K562 (cell line): ENCODE results near the gene KCNJ4. TPM values are rescaled to one million over a fixed set of nuclear protein-coding genes. Genes with fewer than 3 reads are reported as not detected.

Experiments used
- ATAC-seq: fragments of 200-7000 bp; cut with Tn5 transposase; 3 replicates; pipeline ENCODE4 v1.9.1; 2020; ENCODE audit warnings: moderate library complexity
- BruUV-seq: library from RNA; stranded (reverse); fragments of 400-500 nt; replicated peaks from 2 replicates; lab custom pipeline; 2021; lab: Mats Ljungman, UMichigan
- CTCF ChIA-PET: fragments of 300-600 bp; formaldehyde crosslinking; extraction: SDS; loops from one replicate; lab custom pipeline; 2021; ENCODE audit warnings: low intra/inter-chr PET ratio; lab: Yijun Ruan, JAX
- POLR2A ChIA-PET: fragments of 300-600, 350-650 bp; sonication (Branson Sonifier 250); formaldehyde crosslinking; extraction: SDS; loops from one replicate; lab custom pipeline; 2021; ENCODE audit warnings: antibody characterized with exemption, inconsistent platforms; lab: Yijun Ruan, JAX
- DNase-seq, 4 experiments: peaks; one replicate each; pipeline versions ENCODE4 v3.0.0 to v3.0.0-alpha.2; 2011 to 2018; ENCODE audit warnings: low spot score in 3 of 4, mixed read lengths in 3 of 4; ENCODE audit errors: extremely low read depth in 1 of 4
- FAIRE-seq: peaks from 2 replicates; lab custom pipeline; 2011; peaks lifted over from hg19 to GRCh38; lab: Jason Lieb, UNC
- H2AFZ ChIP-seq: 2 replicates; pipeline ENCODE4 v1.6.0; 2011; ENCODE audit warnings: low read depth, low read length, control low read depth, inconsistent platforms
- H3K27ac ChIP-seq: fragments of 200-600 bp; 3 replicates; pipeline ENCODE4 v1.8.0; 2011; ENCODE audit warnings: low read depth, mild to moderate bottlenecking, control low read depth, inconsistent platforms, low read length, moderate library complexity, mixed read lengths; ENCODE audit errors: extremely low read depth
- H3K27me3 ChIP-seq, 2 experiments: fragments of 300-600 bp in 1 of 2; 2 replicates in 1 of 2; 3 replicates in 1 of 2; pipeline versions ENCODE4 v1.6.0 to v1.8.0; 2011; ENCODE audit warnings: inconsistent platforms in 2 of 2, low read length in 2 of 2, mild to moderate bottlenecking in 1 of 2, mixed read lengths in 1 of 2, moderate library complexity in 1 of 2; ENCODE audit not compliant: control insufficient read depth in 2 of 2, insufficient read depth in 2 of 2
- H3K36me3 ChIP-seq: fragments of 300-600 bp; 3 replicates; pipeline ENCODE4 v1.8.0; 2011; ENCODE audit warnings: mild to moderate bottlenecking, low read length, inconsistent platforms; ENCODE audit not compliant: control insufficient read depth, insufficient read depth
- H3K4me1 ChIP-seq, 2 experiments: fragments of 200-600 bp in 1 of 2; replicated peaks in 1 of 2; 2 replicates in 1 of 2; 3 replicates in 1 of 2; pipeline versions ENCODE4 v1.5.1 to v1.8.0; 2011; ENCODE audit warnings: inconsistent platforms in 2 of 2, low read length in 2 of 2, mild to moderate bottlenecking in 1 of 2, mixed read lengths in 1 of 2, moderate library complexity in 1 of 2; ENCODE audit not compliant: control insufficient read depth in 2 of 2, insufficient read depth in 2 of 2
- H3K4me2 ChIP-seq: 2 replicates; pipeline ENCODE4 v1.6.1; 2011; ENCODE audit warnings: low read length, control low read depth, inconsistent platforms, mixed read lengths; ENCODE audit not compliant: insufficient read depth
- H3K4me3 ChIP-seq: fragments of 200-600 bp; sonication (generic), shearing (Covaris generic); 2 replicates; pipeline ENCODE4 v1.5.1; 2016; ENCODE audit warnings: control low read depth, inconsistent platforms
- H3K79me2 ChIP-seq: fragments of 200-600 bp; 3 replicates; pipeline ENCODE4 v1.8.0; 2011; ENCODE audit warnings: low read length, inconsistent platforms; ENCODE audit not compliant: control insufficient read depth, insufficient read depth
- H3K9ac ChIP-seq, 2 experiments: 2 replicates each; pipeline versions ENCODE4 v1.6.0 to v1.6.1; 2011; ENCODE audit warnings: low read depth in 2 of 2, low read length in 2 of 2, control low read depth in 1 of 2, inconsistent platforms in 1 of 2, mild to moderate bottlenecking in 1 of 2, mixed read lengths in 1 of 2; ENCODE audit not compliant: insufficient read depth in 1 of 2
- H3K9me1 ChIP-seq: one replicate; pipeline ENCODE4 v1.6.0; 2011; ENCODE audit warnings: inconsistent platforms, mild to moderate bottlenecking, low read length, moderate library complexity; ENCODE audit not compliant: control insufficient read depth, insufficient read depth
- H3K9me3 ChIP-seq: replicated peaks from 2 replicates; pipeline ENCODE4 v1.5.1; 2011; ENCODE audit warnings: low read depth, low read length, inconsistent platforms; ENCODE audit not compliant: control insufficient read depth, insufficient read depth
- H4K20me1 ChIP-seq: replicated peaks from 2 replicates; pipeline ENCODE4 v1.6.1; 2011; ENCODE audit warnings: low read length, inconsistent platforms, mixed read lengths; ENCODE audit not compliant: control insufficient read depth, insufficient read depth
- CBFA2T2 ChIP-seq: fragments of 450-650 bp; conservative IDR thresholded peaks from 2 replicates; pipeline ENCODE4 v1.6.1; 2017; ENCODE audit warnings: mild to moderate bottlenecking
- CBFA2T3 ChIP-seq: fragments of 450-650 bp; IDR thresholded peaks from 2 replicates; pipeline ENCODE4 v1.6.1; 2017
- POLR2AphosphoS5 ChIP-seq: IDR thresholded peaks from 2 replicates; pipeline ENCODE4 v1.6.1; 2011; ENCODE audit warnings: mild to moderate bottlenecking, low read depth, low read length, moderate library complexity; ENCODE audit not compliant: control insufficient read depth, insufficient read depth
- TCF3 ChIP-seq: sonication (generic); formaldehyde crosslinking; IDR thresholded peaks from 2 replicates; pipeline ENCODE4 v1.4.0; 2020; ENCODE audit warnings: mild to moderate bottlenecking, missing genetic modification reagents
- THRAP3 ChIP-seq: fragments of 450-650 bp; IDR thresholded peaks from 2 replicates; pipeline ENCODE4 v1.6.1; 2016; ENCODE audit warnings: mild to moderate bottlenecking, inconsistent platforms, borderline replicate concordance
- WGBS: fragments of 100-300 bp; shearing (Covaris generic); methylation state at CpG from one replicate; pipeline ENCODE4 v1.1.6; 2016; ENCODE audit warnings: low coverage, mixed read lengths; ENCODE audit not compliant: insufficient coverage; ENCODE audit errors: missing lambda C conversion rate; 5-methylcytosine and 5-hydroxymethylcytosine counted together
- in situ Hi-C: fragments of 300-500 bp; cut with MboI; formaldehyde crosslinking; loops from 4 replicates; pipeline ENCODE4 v1.15.0; 2018; ENCODE audit warnings: inconsistent platforms, mixed read lengths
- intact Hi-C: fragments of 100-400 bp; cut with micrococcal nuclease; formaldehyde crosslinking; loops from 2 replicates; pipeline ENCODE4 v1.14.2; 2022
- polyA plus RNA-seq, 8 experiments: library from polyadenylated mRNA; depleted of rRNA in 4 of 8; stranded (reverse) in 5 of 8; unstranded in 3 of 8; fragments of >200 nt; fragmentation: Nextera tagmentation in 2 of 8; fragmentation: Illumina TruSeq in 1 of 8; extraction: Ambion mirVana in 2 of 8; extraction: Trizol in 1 of 8; gene quantifications; 2 replicates each; pipeline versions ENCODE4 v1.2.1 to v1.2.3, GENCODE V29; 2011 to 2014; ENCODE audit warnings: inconsistent platforms in 1 of 8, missing spikeins in 1 of 8
- total RNA-seq, 7 experiments: library from RNA; depleted of rRNA in 6 of 7; stranded (reverse); fragments of >200 nt in 6 of 7; fragmentation: Illumina TruSeq in 2 of 7; extraction: Trizol in 2 of 7; gene quantifications; 2 replicates each; pipeline versions ENCODE4 v1.2.1 to v1.2.3, GENCODE V29; 2011 to 2021; ENCODE audit warnings: low replicate concordance in 1 of 7
- TF ChIP-seq, protein P1 (sequence below): fragments of 450-650 bp; IDR thresholded peaks from 2 replicates; pipeline ENCODE4 v1.7.1; 2018; ENCODE audit warnings: mild to moderate bottlenecking, low read depth; ENCODE audit not compliant: partially characterized antibody
- TF ChIP-seq, protein P2 (sequence below): sonication (generic); formaldehyde crosslinking; IDR thresholded peaks from 2 replicates; pipeline ENCODE4 v1.8.1; 2023; ENCODE audit warnings: mild to moderate bottlenecking, missing genetic modification reagents, moderate library complexity
- TF ChIP-seq, protein P3 (sequence below), 2 experiments: fragments of 450-650 bp in 1 of 2; sonication (generic) in 1 of 2; formaldehyde crosslinking in 1 of 2; IDR thresholded peaks in 1 of 2; conservative IDR thresholded peaks in 1 of 2; 2 replicates each; pipeline versions ENCODE4 v1.6.1 to v1.8.1; 2016 to 2023; ENCODE audit warnings: mild to moderate bottlenecking in 2 of 2, moderate library complexity in 2 of 2, inconsistent platforms in 1 of 2, missing genetic modification reagents in 1 of 2

KCNJ4 gene
- total and polyA plus RNA-seq, 9 of the 15 experiments (the other 6 are each of a cell fraction or from before 2014, with no cell fraction given), result 0.07 to 0.55 (median 0.09) TPM; not detected in 4

DNA sequence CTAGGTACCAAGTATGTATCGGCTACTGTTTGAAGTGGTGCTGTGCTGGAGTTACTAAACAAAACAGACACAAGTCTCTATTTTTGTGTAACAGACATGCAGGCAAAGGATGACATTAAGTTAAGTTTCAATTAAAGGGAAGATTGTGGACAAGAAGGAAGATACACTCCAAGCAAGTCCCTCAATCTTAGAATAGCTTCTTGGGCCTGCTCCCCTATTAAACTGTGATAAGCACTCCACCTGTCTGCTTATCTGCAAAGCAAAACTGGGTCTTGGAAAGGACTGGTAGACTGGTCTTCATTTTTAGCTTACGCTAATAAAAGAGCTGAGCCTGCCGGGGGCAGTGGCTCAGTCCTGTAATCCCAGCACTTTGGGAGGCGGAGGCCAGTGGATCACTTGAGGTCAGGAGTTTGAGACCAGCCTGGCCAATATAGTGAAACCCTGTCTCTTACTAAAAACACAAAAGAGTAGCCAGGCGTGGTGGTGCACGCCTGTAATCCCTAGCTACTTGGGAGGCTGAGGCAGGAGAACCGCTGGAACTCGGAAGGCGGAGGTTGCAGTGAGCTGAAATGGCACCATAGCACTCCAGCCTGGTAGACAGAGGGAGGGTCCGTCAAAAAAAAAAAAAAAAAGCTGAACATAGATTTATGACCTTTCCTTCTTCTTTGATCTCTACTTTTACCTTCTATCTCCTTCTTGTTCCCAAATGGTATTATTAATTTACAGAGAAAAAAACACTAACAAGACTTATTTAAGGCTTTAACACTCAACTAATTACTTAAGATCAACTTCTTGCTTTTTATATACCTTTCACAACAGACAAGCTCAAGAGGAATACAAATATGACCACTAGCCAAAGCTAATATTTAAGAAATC lies 47.0 kb upstream of the KCNJ4 start:
- POLR2A ChIA-PET, result interaction anchor here (0.9 to 2.5 kb wide), 6 partner anchors 10 to 17 kb away, joined by 3 to 15 read pairs (median 7); no protein-coding TSS in a partner anchor
- peak overlapping the region; percentile 96; the same call in 1 of the 3 replicates for H3K27ac ChIP-seq
- WGBS, result 80% methylated on average over 10 of the region's 10 CpGs
- DNase-seq, result peak in 1 of 4 experiments; percentile 30
- H3K4me3 ChIP-seq, result no peak overlapping the region
- TF ChIP-seq, protein P1, sequence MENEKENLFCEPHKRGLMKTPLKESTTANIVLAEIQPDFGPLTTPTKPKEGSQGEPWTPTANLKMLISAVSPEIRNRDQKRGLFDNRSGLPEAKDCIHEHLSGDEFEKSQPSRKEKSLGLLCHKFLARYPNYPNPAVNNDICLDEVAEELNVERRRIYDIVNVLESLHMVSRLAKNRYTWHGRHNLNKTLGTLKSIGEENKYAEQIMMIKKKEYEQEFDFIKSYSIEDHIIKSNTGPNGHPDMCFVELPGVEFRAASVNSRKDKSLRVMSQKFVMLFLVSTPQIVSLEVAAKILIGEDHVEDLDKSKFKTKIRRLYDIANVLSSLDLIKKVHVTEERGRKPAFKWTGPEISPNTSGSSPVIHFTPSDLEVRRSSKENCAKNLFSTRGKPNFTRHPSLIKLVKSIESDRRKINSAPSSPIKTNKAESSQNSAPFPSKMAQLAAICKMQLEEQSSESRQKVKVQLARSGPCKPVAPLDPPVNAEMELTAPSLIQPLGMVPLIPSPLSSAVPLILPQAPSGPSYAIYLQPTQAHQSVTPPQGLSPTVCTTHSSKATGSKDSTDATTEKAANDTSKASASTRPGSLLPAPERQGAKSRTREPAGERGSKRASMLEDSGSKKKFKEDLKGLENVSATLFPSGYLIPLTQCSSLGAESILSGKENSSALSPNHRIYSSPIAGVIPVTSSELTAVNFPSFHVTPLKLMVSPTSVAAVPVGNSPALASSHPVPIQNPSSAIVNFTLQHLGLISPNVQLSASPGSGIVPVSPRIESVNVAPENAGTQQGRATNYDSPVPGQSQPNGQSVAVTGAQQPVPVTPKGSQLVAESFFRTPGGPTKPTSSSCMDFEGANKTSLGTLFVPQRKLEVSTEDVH, result no peak
- TF ChIP-seq, protein P2, sequence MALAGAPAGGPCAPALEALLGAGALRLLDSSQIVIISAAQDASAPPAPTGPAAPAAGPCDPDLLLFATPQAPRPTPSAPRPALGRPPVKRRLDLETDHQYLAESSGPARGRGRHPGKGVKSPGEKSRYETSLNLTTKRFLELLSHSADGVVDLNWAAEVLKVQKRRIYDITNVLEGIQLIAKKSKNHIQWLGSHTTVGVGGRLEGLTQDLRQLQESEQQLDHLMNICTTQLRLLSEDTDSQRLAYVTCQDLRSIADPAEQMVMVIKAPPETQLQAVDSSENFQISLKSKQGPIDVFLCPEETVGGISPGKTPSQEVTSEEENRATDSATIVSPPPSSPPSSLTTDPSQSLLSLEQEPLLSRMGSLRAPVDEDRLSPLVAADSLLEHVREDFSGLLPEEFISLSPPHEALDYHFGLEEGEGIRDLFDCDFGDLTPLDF (CRISPR knock-in tag), result no peak
- peak; percentile 60 for TF ChIP-seq CBFA2T3
- 0 out of 2 replicates have a peak, but pooled peaks have one; percentile 16 for TF ChIP-seq TCF3 (CRISPR knock-in tag)
- peak; percentile 39; the same call in 1 of the 2 replicates for TF ChIP-seq POLR2AphosphoS5
- TF ChIP-seq, protein P3, sequence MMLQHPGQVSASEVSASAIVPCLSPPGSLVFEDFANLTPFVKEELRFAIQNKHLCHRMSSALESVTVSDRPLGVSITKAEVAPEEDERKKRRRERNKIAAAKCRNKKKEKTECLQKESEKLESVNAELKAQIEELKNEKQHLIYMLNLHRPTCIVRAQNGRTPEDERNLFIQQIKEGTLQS (IDR thresholded peaks at IDR 0.05), result no peak
- TF ChIP-seq, protein P3 (CRISPR knock-in tag; conservative IDR thresholded peaks at IDR 0.05), result no peak
- TF ChIP-seq CBFA2T2, result peak; percentile 14; the same call in 1 of the 2 replicates
- no peak for TF ChIP-seq THRAP3
- BruUV-seq, result no TSS peak
- H3K4me1 ChIP-seq, result peaks cover 5 to 19% of the 10 kb centered on the region in 2 experiments; a peak in 4 of 5 replicates
- H3K79me2 ChIP-seq, result peaks cover 84% of the 10 kb centered on the region
- H4K20me1 ChIP-seq, result no peaks in the 10 kb centered on the region; the same call in 1 of the 2 replicates
- no peak for ATAC-seq
- no peak overlapping the region for H2AFZ ChIP-seq
- in situ Hi-C loops, result no loop called here
- peak overlapping the region in 1 of 2 experiments; percentile 99; a peak in 1 of 4 replicates for H3K9ac ChIP-seq
- FAIRE-seq, result no peak
- intact Hi-C loops, result no loop called here
- H3K27me3 ChIP-seq, result no peaks in the 10 kb centered on the region
- no peaks in the 10 kb centered on the region for H3K9me3 ChIP-seq
- CTCF ChIA-PET, result no interaction called here
- H3K9me1 ChIP-seq, result no peaks in the 10 kb centered on the region
- 0 out of 2 replicates have a peak overlapping the region, but pooled peaks have one; percentile 92 for H3K4me2 ChIP-seq
- H3K36me3 ChIP-seq, result peaks cover 73% of the 10 kb centered on the region
